Stimulated activated CD4-positive, alpha-beta T cell treated with anti-CD3 and anti-CD28 coated beads, Interleukin-2, amount 100 ng/mL, for 48 hours (primary cell): ENCODE data around the gene OR7G3.

Experiments
- DNase-seq, 2 donors: peaks; one replicate each; pipeline ENCODE4 v3.0.0-alpha.2; 2020

Gene OR7G3

DNA sequence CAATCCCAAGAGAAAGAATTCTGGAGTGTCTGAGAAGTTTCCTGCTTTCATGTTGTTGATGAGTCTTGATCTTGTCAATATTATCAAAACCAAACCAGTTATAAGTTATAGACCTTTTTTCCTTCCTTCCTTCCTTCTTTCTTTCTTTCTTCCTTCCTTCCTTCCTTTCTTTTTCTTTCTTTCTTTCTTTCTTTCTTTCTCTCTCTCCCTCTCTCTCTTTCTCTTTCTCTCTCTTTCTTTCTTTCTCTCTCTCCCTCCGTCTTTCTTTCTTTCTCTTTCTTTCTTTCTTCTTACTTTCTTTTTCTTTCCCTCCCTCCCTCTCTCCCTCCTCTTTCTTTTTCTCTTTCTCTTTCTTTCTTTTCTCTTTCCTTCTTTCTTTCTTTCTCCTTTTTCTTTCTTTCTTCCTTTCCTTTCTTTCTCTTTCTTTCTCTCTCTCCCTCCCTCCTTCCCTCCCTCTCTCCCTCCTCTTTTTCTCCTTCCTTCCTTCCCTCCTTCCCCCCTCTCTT, at the start of gene OR7G3:
TSS of gene OR7G3 (minus strand) at position 51 of the 506 bp plus-strand sequence. CDS start at position 51, 0 bp downstream.
- no peak for DNase-seq

DNA sequence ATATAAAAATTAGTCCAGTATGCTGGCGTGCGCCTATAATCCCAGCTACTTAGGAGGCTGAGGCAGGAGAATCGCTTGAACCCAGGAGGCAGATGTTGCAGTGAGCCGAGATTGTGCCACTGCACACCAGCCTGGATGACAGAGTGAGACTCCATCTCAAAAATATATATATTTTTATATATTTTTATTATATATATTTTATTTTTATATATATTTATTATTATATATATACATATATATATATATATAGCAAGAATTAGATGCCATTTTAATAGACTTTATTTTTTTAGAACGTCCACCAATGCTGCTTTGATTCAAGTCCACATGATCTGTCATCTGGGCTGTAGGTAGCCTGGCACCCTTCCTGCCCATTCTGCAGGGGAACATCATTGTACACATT, 48.6 kb upstream of the OR7G3 start:
- DNase-seq, result no peak

DNA sequence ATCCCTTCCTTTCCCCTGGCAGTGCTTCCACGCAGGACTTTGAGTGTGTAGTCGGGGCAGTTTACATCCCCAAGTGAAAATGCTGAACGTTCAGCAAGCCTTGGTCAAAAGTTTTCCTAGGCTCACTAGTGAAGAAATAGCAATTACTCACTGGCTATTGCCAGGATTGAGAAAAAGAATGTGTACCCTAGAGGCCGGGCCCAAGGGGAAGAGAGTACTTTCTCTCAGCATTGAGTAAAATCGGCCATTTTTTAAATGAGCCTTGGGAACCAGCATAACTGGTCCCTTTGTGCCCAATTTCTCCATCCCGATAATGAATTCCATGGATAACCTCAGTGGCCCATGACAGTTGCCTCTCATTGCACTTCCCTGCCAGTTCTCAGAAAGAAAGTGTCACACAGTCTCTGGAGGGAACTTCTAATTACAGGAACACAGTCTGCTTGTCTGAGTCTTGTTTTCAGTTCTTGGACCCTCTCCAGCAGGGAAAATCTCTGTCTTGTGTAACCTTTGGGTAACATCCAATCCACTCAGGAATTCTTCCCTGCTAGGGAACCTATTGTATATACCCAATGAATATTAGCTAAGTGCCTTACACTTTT, 44.7 kb upstream of the OR7G3 start:
- no peak for DNase-seq

DNA sequence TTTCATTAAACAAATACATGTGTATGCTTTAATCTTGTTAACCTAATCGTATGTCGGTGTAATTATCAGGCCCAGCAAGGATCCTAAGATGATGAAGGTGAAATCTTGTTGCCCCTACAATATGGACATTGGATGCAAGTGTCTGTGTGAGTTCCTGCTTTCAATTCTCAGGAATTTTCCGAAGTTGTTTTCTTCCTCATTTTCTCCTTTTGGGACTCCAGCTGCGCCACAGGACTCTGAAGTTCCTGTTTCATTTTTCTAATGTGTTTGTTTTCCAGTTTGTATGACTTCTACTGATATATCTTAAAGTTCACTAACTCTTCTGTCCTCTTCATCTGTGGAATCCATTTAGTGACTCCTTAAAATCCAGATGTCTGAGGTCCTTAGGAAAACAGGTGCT, 40.1 kb upstream of the OR7G3 start:
- no peak for DNase-seq

DNA sequence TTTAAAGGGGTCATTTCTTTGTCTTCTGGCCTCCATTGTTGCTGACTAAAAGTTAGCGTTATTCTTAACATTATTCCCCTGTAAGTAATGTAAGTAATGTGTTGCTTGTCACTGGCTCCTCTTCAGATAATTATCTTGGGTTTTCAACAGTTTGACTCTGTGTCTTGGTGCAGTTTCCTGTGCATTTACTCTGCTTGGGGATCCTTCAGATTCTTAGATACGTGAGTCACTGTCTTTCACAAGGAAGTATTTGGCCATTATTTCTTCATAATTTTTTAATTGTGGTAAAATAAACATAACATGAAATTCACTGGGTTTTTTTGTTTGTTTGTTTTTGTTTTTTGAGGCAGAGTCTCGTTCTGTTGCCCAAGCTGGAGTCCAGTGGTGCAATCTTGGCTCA, 38.5 kb upstream of the OR7G3 start:
- DNase-seq, result no peak

DNA sequence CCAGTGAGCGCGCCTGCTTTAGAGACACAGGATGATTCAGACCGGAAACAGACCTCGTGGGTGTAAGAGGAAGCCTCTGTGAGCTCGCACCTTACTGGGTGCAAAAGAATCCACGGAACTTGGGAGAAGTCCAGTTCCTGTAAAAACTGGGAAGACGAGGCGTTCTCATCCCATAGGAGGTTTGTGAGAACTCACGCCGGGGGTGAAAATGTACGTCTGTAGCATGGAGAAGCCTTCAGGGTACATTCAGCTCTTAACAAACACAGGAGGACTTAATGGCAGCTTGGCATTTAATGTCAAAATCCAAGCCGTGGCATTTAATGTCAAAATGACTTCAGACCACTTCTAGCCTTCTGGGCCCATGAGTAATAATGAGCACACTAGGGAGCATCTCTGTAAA, 34.7 kb upstream of the OR7G3 start:
- DNase-seq, result no peak

DNA sequence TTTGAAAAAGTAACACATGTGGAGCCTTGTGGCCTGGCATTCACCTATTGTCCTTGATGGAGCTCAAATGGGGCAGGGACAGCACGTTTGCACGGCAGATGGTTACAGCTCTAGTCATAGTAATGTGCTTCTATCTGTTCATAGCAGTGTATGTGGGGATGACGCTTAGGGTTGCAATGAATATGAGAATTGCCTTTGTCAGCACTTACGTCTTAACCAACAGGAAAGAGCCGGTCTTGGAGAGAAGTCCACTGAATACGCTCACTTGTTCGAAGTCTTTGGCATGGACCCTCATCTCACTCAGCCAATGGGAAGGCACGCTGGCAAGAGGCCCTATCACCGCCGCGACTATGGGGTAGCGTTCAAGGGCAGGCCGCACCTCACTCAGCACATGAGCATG, 33.1 kb upstream of the OR7G3 start:
- no peak for DNase-seq

DNA sequence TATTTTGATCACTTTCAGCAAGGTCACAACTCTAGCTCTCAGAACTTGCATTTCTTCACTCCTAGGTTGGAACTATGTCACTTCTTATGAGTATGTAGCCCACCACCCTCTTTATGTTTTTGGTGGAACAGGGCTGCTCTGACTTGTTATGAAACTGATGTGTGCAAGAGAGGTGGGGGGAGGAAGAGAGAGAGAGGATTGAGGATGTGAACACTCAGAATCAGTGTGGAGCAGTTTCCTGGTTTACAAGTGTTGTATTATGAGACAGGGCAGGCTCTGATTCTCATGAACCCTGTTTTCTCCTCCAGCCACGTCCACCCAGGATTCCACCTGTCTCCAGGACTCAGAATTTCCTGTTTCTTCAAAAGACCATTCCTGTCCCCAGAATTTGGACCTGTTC, 29.6 kb upstream of the OR7G3 start:
- DNase-seq, result no peak

DNA sequence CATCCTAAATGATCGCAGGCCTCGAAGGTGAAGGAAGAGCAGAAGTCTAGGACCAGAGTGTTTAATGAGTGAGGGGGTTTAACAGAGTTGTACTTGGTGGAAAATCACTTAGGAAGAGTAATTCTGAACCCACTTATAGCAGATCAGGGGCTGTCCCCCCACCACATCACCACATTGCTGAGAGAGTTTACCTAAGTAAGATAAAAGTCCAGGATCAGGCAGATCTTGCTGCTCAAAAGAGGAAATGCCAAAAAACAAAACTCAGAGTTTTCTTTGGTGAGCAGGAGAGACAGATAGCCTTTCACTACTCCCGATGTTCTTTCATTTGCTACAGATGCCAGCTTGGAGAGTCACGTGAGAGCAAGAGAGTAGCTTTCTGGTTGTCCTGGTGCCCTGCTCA, 28.8 kb upstream of the OR7G3 start:
- no peak for DNase-seq

DNA sequence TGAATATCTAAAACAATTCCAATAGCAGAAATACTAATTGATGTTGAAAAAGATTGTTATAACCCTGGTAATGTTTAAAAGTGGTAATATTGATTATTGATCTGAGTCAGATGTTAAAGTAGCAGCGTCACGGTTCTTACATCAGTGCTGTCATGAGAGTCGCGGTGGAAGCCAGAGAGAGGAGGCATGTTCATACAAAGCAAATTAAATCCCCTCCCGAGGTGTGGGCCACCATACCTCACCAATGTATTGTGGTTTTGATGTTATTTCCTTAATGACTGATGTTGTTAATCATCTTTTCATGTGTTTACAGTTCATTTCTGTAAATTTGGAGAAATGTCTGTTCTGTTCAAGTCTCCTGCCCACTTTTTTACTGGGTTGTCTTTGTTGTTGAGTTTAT, 24.6 kb upstream of the OR7G3 start:
- DNase-seq, result no peak

DNA sequence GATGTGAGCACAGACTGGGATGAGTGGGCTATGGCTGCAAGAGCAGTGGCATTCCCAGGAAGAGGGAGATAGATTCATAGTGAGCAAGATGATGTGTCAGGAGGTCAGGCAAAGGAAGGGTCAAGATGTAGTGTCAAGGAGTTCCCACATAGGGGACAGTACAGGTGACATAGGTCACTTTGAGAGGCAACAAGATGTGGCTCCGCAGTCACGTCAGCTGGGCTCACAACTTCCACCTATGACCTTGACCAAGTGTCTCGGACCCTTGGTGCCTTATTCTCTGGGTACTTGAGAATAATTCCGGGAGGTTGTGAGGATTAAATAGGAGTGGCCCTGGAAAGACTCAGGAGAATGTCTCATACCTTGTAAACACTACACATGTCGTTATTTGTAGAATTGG, 23.9 kb upstream of the OR7G3 start:
- DNase-seq, result no peak

DNA sequence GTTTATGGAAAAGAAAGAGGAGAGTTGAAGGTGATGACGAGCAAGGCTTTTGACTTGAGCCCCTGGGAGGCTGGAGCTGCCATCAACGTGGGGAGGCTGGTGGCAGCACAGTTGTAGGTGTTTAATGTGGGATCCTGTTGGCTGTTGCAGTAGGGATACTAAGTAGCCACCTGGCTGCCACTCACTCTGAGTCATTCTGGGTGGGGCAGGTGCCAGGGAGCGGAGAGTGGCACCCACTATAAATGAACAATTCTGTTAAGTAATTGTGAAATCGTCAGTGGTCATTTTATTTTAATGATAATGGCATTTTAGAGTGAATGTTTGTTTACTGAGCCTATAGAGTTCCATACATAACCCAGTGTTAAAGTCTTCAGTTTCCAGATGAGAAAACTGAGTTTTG, 23.2 kb upstream of the OR7G3 start:
- DNase-seq, result no peak

DNA sequence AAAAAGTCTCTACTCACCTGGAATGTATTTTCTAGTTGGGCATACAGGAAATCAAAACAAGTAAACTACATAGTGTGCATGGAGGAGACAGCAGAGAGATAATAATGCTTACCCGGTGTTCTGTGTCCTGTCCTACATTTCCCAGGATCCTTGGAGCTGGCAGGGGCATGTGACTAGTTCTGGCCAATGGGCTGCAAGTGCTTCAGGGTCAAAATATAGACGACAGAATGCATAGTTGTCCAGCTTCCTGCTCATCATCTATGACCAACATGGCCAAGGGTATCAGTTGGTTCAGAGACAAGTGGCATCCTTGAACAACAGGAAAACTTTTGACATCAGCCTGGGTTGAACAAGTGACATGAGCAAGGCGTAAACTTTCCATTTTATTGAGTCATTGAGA, 21.9 kb upstream of the OR7G3 start:
- DNase-seq, result no peak

DNA sequence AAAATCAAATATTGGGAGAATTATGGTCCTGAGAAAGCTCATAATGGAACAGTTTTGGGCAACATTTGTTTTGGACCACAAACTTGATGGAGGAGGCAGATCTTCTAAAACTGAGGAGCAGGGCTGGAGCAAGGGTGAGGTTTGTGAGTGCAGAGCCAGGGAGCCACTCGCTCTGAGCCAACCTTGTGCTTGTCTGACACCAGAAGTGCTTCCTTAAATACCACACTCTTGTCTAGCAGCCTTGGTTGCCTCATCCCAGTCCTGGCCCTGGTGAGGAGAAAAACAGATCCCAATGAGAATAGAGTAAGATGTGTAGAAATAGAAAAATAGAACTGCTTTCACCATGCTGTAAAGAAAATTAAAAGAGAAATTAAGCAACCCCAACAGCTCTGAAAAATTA, 20.1 kb upstream of the OR7G3 start:
- no peak for DNase-seq

DNA sequence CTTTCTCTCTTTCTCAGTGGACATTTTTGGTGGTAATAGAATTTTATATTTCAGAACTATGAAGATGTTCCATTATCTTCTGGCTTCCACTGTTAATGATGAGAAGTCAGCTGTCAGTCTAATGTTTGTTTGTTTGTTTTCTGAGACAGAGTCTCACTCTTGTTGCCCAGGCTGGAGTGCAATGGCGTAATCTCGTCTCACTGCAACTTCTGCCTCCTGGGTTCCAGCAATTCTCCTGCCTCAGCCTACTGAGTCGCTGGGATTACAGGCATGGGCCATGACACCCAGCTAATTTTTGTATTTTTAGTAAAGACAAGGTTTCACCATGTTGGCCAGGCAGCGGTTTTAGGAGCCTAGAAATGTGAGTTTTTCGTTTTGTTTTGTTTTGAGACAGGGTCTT, 18.2 kb upstream of the OR7G3 start:
- DNase-seq, result no peak

DNA sequence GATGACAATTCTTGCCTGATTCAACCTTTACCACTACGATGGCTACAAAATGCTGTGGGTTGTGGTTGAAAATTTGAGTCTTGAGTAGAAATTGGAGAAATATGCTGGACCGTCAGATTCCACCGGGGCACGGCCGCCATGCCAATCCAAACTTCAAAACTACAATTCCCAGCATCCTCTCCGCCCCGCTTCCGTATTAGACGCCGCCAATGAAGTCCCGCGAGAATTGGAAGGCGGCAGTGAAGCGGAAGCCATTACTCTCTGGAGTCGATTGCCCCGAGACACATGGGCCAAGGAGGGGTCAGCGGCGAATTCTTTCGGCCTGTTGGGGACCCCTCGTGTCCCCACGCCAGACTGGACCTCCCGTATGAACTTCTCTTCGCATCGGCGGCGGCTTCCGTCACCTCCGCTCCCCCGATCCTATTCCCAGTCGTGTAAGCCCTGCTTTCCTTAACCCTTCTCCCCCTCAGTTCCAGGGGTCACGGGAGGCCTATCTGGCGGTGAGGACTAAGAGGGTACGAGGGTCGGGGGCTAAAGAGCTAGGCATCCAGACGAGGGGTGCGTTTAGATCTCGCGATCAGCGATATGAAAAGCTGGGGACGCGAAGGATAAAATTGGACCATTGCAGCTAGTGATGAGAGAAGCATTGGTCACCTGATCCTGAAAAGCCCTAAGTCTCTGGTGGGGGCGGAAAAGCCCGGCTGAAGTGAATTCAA, 13.6 kb upstream of the OR7G3 start, which contains the start of gene ZNF317:
TSS of gene ZNF317 (plus strand) at position 239 of the 716 bp plus-strand sequence. CDS start 15,620 bp downstream, outside the sequence.
- DNase-seq, result peak; percentile 76 to 80

DNA sequence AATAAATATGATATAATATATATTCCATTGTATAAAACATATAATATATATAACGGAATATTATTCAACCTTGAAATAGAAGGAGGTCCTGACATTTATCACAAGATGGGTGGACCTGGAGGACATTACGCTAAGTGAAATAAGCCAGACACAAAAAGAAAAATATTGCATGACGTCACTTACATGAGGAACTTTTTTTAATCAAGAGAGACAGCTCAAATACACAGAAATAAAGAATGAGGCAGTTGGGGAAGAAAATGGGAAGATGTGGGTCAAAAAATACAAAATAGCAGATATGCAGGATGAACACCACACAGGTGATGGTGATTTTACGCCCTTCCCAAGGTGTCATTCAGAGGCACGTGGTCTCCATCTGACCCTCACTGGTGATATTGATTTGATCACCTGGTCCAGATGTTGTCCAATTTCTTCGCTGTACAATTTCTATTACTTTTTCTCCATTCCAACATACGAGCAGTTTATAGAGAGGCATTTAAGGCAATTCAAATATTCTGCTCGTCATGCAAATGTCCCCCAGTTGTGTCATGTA, 12.9 kb upstream of the OR7G3 start:
- DNase-seq, result no peak

DNA sequence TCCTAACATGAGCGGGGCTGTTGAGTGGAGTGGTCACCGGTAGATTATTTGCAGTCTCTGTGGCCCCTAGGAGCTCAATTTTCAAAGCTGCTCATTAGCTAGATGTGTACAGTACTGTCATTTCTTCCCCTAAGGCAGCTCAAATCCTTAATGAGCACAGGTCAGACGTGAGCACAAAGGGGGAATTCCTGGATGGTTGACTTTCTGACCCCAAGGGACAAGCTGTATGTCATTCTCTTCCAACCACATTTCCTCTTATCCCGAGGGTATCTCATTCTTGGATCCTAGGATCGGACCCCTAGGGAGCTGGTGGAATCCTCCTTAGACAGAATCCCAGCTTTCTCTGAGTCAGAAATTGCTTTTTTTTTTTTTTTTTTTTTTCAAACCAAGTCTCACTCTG, 5.7 kb upstream of the OR7G3 start:
- DNase-seq, result no peak

DNA sequence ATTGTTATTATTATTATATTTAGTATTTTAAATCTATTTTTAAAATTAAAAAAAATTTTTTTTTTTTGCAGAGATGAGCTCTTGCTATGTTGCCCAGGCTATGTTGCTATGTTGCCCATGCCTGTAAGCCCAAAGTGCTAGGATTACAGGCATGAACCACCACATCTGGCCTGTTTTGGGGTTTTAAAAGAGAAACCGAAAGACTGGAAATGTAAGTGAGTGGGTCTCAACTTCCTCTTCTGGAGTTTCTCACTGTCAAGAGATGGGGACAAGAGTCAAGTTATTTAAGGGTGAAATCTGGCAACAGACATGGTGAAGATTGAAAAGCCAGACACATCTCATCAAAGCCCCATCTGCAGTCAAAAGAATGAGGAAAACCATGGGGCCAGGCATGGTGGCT, 4.2 kb upstream of the OR7G3 start:
- DNase-seq, result no peak

DNA sequence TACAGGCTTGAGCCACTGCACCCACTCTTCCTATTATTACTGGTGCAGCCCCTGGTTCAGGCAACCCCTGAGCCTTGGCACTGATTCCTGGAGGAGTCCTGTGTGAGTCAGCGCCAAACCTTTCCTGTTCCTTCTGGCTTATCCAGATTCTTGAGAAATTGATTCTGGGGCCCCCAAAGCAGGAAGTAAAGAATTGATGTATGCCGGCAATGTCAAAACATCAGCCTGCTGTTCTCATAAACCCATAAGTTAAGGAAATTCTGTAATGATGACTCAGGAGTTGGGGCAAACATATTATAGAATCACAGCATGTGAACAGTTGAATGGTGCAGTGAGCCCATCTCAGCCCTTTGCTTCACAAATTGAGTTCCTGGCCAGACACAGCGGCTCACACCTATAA, 1.4 kb upstream of the OR7G3 start:
- DNase-seq, result no peak

DNA sequence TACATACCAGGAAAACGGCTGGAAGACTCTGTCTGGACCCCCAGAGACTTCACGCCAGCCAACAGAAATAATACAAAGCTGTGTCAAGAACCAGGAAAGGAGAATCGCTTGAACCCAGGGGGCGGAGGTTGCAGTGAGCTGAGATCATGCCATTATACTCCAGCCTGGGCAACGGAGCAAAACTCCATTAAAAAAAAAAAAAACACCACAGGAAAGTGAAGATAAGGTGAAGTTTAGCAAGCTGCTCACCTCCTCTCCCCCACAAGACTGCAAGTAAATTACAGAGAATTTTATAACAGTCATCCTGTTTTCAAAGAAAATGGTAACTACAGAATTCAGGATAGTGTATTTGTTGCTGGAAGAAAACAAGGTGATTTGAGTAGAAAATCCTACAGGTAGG, 10.2 kb downstream of the OR7G3 start:
- DNase-seq, result no peak

DNA sequence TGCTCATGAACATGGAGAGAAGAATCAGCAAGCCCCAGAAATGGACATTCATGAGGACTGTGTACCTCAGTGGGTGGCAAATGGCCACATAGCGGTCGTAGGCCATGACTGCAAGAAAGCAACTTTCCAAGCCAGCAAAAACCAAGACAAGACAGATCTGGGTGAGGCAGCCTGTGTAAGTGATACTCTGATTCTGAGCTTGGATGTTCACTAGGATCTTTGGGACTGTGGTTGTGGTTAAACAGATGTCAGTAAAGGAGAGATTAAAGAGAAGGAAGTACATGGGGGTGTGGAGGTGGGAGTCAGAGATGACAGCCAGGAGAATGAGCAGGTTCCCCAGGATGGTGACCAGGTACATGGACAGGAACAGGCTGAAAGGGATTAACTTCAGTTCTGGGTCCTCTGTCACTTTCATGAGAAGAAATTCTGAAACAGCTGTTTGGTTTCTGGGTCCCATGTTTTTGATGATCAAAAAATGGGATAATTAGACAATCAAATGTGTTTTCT, 11.4 kb downstream of the OR7G3 start, which contains the start of gene OR7G1:
TSS of gene OR7G1 (minus strand) at position 457 of the 507 bp plus-strand sequence. CDS start at position 457, 0 bp downstream.
- no peak for DNase-seq

DNA sequence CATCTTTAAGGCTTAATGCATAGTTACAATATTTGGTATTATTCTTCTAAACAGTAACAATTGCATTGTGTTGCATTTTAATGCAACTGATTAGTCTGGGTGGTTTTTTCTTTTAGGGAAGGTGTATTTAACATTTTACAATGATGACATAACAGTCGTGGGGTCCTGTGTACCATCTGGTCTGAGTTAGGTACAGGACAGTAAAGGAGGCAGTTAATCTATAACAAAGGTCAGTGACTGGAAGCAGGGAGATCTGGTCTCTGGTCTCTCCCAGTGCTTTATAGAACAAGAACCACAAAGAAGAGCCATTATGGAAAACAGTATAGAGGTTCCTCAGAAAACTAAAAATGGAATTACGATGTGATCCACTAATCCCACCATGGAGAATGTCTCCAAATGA, 16.8 kb downstream of the OR7G3 start:
- DNase-seq, result no peak

DNA sequence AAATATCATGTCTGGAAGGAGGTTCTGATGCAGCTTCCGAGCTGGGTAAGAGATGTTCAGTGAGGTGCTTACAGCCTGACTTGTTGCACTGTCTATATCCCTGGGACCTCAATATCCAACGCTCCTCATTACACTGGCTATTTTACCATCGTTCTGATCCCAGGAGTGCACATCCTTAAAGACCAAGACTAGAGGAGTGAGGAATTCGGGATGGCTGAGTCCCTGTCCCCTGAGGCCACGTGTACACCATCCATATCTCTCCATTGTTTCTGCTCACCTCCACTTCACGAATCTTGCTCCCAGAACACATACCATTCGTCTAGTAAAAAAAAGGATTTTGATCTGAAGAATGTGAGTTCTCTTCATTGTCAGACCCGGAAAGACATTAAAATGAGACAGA, 19.4 kb downstream of the OR7G3 start, which contains the start of gene OR7G2:
TSS of gene OR7G2 (minus strand) at position 101 of the 400 bp plus-strand sequence. CDS start 4,232 bp downstream, outside the sequence.
- DNase-seq, result no peak
